Mammary epithelial cell (primary cell): ENCODE measurements around the gene STAT3.

ENCODE experiments used
- EZH2 ChIP-seq: IDR thresholded peaks from 2 replicates; pipeline ENCODE4 v1.6.1; 2012; ENCODE audit warnings: low read length, inconsistent platforms, borderline replicate concordance
- TF ChIP-seq, protein P1 (sequence below), 2 donors: IDR thresholded peaks in 1 of 2; conservative IDR thresholded peaks in 1 of 2; 2 replicates each; pipeline ENCODE4 v1.5.1; 2011 to 2012; ENCODE audit warnings: inconsistent platforms in 2 of 2, low read length in 2 of 2, mild to moderate bottlenecking in 2 of 2, control low read depth in 1 of 2, low read depth in 1 of 2; ENCODE audit not compliant: insufficient read depth in 1 of 2; ENCODE audit errors: extremely low read depth in 1 of 2

DNA sequence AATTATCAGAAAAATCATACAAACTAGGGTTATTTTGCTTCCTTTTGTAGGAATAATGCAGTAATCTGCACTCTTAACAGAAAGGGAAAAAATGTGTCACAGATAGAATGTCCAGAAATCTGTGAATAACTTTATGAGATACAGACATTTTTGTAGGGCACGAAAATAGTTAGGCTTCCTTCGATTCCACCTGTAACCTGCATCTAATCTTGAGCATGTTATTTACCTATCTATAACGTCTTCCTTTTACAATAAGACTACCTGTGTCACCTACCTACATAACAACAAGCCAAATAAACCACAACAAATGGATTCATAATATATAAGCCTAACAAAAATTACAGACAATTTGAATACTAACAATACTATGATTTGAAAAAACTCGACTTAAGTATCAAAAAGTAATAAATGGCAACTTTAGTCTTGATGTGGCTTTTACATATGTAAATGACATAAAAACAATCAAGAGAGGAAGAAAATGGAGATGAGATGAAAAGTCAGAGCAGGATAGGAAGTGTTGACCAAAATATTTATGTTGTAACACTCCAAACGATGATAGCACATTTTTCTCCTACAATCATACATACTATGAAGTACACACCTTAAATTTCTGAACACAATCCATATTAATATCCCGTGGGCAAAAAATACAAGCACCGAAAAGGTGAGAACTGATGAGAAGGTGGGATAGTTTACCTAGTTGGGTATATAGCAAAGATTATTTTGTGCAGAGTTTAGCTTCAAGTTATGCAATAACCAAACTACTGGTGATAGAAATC is 114.6 kb downstream of the STAT3 start:
- TF ChIP-seq, protein P1, sequence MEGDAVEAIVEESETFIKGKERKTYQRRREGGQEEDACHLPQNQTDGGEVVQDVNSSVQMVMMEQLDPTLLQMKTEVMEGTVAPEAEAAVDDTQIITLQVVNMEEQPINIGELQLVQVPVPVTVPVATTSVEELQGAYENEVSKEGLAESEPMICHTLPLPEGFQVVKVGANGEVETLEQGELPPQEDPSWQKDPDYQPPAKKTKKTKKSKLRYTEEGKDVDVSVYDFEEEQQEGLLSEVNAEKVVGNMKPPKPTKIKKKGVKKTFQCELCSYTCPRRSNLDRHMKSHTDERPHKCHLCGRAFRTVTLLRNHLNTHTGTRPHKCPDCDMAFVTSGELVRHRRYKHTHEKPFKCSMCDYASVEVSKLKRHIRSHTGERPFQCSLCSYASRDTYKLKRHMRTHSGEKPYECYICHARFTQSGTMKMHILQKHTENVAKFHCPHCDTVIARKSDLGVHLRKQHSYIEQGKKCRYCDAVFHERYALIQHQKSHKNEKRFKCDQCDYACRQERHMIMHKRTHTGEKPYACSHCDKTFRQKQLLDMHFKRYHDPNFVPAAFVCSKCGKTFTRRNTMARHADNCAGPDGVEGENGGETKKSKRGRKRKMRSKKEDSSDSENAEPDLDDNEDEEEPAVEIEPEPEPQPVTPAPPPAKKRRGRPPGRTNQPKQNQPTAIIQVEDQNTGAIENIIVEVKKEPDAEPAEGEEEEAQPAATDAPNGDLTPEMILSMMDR (conservative IDR thresholded peaks at IDR 0.05 in 1 of 2, IDR thresholded peaks at IDR 0.05 in 1 of 2; ENCODE audit: extremely low read depth in 1 of 2, insufficient read depth in 1 of 2, low read depth in 1 of 2, low read length in 2 of 2) = no peak
- no peak for TF ChIP-seq EZH2
